Stimulated activated CD4-positive, alpha-beta T cell treated with anti-CD3 and anti-CD28 coated beads, Interleukin-4, amount 100 ng/mL, for 1 hour (primary cell): ENCODE measurements around the gene ADAMTS2.

ENCODE experiments used
- DNase-seq: peaks from one replicate; pipeline ENCODE4 v3.0.0-alpha.2; 2020

The ADAMTS2 gene

GRCh38 chr5:179191506-179192184, 153.6 kb downstream of the ADAMTS2 start:
- DNase-seq: no peak

GRCh38 chr5:179190851-179191505, 154.3 kb downstream of the ADAMTS2 start:
- no peak for DNase-seq

- DNase-seq: no peak
These were observed 156.6 kb downstream of the ADAMTS2 start for GRCh38 chr5:179188636-179189035.

- DNase-seq: no peak
These were observed 157.3 kb downstream of the ADAMTS2 start for GRCh38 chr5:179187681-179188575.

DNA sequence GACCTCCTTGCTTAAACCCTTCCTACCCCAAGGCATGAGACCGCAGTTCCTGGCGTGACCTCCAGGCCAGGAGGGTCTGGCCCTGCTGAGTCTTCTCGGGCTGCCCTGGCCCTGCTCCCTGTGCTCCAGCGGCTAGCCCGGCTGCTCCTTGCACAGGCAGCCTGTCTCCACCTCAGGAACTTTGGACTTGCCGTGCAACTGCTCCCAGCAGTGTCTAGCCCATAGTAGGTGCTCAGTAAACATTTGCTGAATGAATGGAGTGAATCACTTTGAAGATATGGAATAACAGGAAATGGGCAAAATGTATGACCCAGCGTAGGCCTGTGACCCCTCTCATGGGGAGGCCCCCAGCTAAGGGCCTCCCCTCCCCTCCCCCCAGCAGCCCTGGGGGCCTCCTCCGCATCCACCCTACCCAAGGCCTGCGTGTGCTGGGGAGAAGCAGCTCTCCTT, 158.0 kb downstream of the ADAMTS2 start:
- DNase-seq: no peak

DNA sequence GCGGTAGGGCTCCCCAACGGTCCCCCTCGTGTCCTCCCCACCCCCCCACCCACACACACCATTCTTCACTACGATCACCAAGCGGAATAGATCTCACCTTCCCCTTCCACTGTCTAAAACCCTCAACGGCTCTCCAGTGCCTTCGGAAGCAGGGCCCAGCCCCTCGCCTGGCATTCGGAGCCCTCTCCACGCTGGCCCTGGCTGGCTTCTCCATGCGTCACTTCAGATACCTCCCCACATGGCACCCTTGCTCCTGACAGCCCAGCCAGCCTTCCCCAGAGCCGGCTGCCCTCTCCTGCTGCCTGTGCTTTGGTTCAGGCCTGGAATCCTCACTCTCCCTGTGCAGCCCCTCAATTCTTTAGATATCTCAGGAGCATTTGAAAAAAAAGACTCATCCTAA, 158.5 kb downstream of the ADAMTS2 start:
- no peak for DNase-seq

- DNase-seq: no peak
These were observed 159.3 kb downstream of the ADAMTS2 start for GRCh38 chr5:179185941-179186411.

DNA sequence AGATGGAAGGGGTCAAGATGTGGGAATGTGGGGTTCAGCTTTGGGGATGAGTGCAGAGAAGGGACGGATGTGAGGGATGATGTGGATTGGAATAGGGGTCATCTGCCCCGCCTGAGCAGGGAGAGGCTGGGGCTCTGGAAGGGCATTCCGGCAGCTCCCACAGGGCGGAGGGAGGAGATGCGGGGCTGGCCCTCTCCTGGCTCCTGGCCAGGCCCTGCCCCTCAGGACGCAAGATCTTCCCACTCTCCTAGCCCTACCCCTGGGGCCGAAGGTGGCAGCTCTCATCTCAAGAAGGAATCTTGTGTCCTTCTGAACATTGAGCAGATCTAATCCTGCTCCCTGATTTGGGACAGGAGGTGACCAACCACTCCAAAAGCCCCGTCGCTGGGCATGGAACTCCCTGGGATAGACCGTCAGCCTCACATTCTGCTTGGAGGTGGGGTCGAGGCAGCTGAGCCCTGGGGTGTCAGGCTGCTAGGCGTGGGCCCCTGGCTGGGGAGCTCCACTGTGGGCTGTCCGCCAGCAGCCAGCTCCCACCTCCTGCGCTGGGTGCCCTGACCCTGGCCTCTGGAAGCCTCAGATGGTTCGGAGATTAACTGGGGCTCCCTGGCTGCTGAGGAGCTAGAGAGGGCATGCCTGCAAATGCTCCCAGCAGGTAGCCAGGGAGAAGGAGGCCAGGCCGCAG, 159.9 kb downstream of the ADAMTS2 start:
- DNase-seq: no peak

DNA sequence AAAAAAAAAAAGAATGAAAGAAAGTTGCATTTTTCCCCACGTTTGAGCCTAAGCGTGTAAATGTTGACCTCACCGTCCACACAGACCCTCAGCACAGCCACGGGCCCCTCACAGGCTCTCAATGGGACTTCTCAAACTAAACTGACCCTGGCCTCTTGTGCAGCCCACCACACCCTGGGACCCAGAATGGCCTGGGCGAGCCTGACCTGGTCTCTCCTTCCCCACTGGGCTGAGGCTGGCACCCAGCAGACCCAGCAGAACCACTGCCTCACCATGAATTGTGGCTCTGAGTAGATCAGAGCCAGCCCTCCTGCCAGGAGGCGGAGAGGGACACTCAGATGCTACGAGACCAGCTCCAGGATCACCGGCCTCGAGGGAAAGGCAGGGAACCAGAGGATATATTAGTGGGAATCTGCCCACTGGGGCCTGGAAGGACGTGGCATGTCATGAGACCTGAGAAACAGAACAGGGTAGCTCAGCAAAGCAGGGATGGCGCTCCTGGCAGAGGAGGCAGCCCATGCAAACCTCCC, 160.7 kb downstream of the ADAMTS2 start:
- DNase-seq: no peak

GRCh38 chr5:179183481-179183880, 161.8 kb downstream of the ADAMTS2 start:
- no peak for DNase-seq

DNA sequence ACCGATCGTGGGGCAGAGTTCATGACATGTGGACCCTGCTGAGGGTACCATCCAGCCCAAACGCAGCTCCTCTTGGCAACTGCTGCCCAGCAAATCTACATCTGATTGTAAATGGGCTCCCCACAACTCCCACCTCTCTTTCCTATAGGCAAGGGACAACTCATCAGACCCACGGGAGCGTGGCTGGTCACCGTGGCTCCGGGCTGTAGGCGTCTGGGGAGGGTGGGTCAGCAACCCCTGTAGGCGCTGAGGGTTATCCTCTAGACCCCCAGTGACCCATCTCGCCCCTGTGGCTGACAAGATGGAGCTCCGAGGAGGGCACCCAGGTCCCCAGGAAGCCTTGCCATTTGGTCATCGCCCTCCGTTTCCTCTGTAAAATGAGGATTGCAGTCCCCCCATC, 162.7 kb downstream of the ADAMTS2 start:
- no peak for DNase-seq

DNA sequence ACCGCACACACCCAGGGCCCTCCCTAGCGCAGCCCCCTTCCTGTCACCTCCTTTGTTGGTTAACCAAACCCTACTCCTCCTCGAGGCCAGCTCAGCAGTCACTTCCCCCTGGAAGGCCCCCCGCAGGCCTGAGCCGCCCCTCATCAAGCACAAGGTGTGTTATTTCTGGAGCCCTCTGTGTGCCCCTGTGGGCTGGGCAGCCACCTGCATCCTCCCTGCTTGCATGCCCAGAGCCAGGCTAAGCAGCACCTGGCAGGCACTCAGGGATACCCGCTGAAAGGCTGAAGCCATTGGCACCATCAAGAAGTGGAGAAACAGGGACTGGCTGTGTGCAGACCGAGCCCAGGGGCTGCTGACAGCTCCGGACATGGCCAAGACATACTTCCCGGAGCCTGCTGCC, 163.3 kb downstream of the ADAMTS2 start:
- no peak for DNase-seq

DNA sequence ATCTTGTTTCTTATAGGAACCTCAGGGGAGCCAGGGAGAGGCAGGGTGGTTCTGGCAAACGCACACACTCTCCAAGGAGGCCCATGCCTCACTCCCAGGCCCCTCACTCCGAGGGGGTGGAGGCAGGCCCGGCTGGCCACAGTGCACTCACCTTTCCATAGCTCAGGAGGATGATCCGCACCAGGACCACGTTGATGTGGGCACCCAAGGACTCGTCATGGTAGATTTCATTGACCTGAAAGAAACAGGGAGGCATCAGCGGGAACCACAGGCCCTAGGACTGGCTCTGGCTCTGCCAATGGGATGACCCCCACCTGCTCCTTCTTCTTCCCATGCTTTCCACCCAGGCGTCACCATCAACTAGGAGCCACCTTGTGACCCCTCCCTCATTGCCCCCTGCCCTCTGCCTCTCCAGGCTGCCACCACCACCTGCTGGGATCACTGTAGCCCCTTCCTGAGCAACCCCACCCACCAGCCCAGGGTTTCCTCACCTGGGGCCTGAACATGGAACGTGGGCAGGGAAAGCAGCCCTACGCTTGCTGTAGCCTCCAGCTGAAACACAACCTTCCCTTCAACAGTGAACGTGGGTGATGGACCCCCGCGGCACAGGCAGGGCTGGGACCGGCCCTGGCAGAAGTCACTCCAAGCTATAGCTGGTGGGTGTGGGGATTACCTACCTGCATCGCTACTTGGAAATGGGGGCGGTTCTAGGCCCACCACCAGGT, 164.2 kb downstream of the ADAMTS2 start:
- DNase-seq: no peak

DNA sequence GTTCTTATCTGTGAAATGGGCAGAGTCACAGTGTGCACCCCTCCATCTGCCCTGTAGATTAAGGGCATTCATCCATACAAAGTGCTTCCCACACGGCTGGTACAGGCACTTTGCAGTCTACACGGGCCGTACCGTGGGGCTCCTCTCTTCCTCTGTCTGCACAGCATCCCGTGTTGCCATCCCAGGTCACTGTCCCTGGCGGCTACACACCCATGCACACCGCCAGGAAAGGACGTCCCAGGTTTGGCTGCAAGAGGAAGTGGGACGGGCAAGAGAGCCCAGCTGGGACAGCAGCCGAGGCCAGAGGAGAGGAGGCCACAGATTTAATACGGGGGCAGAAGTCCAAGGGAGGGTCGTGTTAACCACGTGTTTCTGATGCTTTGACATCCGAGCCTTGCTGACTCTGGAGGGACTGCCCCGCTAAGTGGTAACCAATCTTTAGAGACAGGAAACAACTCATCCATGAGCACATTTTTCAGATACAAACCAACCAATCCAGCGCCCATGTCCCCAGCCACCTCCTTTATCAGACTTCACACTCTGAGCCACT, 165.1 kb downstream of the ADAMTS2 start:
- DNase-seq: no peak

DNA sequence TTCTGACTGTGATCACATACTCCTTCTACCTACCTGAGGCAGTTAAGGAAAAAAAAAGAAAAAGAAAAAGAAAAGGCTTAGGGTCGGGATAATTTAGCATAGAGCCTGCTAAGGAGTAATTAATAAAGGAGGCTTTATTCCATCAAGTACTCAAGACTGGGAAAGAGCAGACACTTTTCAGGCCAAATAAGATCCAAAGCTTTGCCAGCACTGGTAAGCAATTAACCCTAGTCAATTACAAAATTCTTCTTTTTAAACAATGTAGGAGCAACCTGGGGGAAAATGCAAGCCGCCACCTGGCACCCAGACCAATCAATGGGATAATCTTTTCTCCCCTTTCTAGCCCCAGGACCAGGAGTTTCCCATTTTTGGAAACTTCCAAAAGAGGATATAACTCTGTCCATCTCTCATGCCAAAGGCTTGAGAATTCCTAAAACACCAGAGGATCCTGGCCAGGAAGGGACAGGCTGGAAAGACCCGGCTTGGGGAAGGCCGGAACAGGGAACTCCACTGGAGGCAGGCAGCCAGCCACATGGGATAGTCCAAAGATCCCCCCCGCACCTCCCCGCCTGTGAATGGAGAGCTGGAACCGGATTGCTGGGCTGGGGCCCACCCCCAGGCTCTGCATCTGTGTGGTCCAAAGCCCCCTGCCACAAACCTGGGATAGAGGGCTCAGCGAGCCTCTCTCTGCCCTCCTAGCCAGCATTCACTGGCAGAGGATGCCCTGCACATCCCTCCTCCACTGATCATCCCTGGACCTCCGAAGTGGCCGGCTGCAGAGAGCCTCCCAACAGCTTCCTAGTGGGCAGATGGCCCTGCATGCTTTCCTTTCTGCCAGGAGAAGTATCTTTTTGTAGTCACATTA, 167.3 kb downstream of the ADAMTS2 start:
- DNase-seq: no peak

DNA sequence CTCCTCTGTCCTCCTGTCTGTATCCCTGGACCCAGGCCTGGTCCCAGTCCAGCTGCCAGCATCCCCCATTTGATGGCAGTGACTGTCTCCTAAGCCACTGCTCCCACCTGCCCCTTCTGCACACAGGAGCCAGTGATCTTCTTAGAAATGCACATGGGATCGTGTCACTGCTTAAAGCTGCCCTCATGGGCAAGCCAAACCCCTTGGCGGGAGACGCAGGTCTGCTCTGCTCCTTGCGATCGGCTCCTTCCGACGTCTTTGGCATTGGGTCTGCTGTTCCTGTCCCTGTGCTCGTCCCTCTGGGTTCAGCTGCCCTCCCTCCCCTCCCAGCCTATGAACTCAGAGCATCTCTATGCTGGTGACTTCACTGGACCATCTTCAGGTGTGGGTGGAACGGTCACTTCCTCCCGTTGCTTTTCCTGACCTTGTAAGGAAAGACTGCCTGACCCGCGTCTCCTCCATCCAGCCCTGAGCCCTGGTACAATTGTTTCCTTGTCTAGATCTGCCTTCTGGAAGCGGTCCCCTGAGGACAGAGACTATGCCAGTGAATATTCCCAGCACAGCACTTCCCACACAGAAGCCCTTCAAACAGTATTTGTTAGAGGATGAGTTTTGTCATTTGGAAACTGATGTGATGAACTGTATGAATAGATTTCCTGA, 168.6 kb downstream of the ADAMTS2 start:
- no peak for DNase-seq

- no peak for DNase-seq
These were observed 169.1 kb downstream of the ADAMTS2 start for GRCh38 chr5:179176166-179176565.

GRCh38 chr5:179171816-179172745, 173.2 kb downstream of the ADAMTS2 start:
- no peak for DNase-seq

- no peak for DNase-seq
These were observed 173.9 kb downstream of the ADAMTS2 start for GRCh38 chr5:179171251-179171815.
